ENCODE results near the gene RAB3B.
"Not testable (repeated sequence)": the region's sequence is repeated elsewhere in the genome, so short reads cannot be mapped to it uniquely, and the experiment has no call there.

Gene RAB3B

GRCh38 chr1:51878616-51879336 lies 111.7 kb downstream of the RAB3B start, which contains the start of gene NRDC:
TSS of gene NRDC (minus strand) at chr1:51878727. CDS start at chr1:51878615, 112 bp downstream.
- TF ChIP-seq CTCF (IDR thresholded peaks at IDR 0.05; ENCODE audit: low read depth, low read length): no peak
- DNase-seq (ENCODE audit: low read depth, low spot score): peak; percentile 100
- in situ Hi-C loops (cut with HindIII; ENCODE audit: low sequenced_read_pairs): no loop called here

GRCh38 chr1:51878308-51878615 lies 112.2 kb downstream of the RAB3B start:
- in situ Hi-C loops (cut with HindIII; ENCODE audit: low sequenced_read_pairs): no loop called here
- no peak for DNase-seq (ENCODE audit: low read depth, low spot score)
- TF ChIP-seq CTCF (IDR thresholded peaks at IDR 0.05; ENCODE audit: low read depth, low read length): no peak
- peak overlapping the region; percentile 70 for H3K4me3 ChIP-seq (ENCODE audit: low read depth, low read length)

More at GRCh38 chr1:51878616-51879336, 111.7 kb downstream of the RAB3B start, which contains the start of gene NRDC:
- H3K4me3 ChIP-seq (ENCODE audit: low read depth, low read length): peak within 1 kb of the TSS; percentile 70

- TF ChIP-seq CTCF (IDR thresholded peaks at IDR 0.05; ENCODE audit: low read depth, low read length): no peak
- in situ Hi-C loops (cut with HindIII; ENCODE audit: low sequenced_read_pairs): no loop called here
- H3K4me3 ChIP-seq (ENCODE audit: low read depth, low read length): peak overlapping the region; percentile 70
- peak; percentile 46 for DNase-seq (ENCODE audit: low read depth, low spot score)
These were observed 112.8 kb downstream of the RAB3B start for GRCh38 chr1:51877434-51878307.

- in situ Hi-C loops (cut with HindIII; ENCODE audit: low sequenced_read_pairs): no loop called here
- no peak for TF ChIP-seq CTCF (IDR thresholded peaks at IDR 0.05; ENCODE audit: low read depth, low read length)
- H3K4me3 ChIP-seq (ENCODE audit: low read depth, low read length): no peak overlapping the region
- DNase-seq (ENCODE audit: low read depth, low spot score): no peak
These were observed 114.7 kb downstream of the RAB3B start for GRCh38 chr1:51875836-51876235.

GRCh38 chr1:51875291-51875772 lies 115.2 kb downstream of the RAB3B start:
- in situ Hi-C loops (cut with HindIII; ENCODE audit: low sequenced_read_pairs): no loop called here
- no peak for TF ChIP-seq CTCF (IDR thresholded peaks at IDR 0.05; ENCODE audit: low read depth, low read length)
- DNase-seq (ENCODE audit: low read depth, low spot score): no peak
- no peak overlapping the region for H3K4me3 ChIP-seq (ENCODE audit: low read depth, low read length)

- in situ Hi-C loops (cut with HindIII; ENCODE audit: low sequenced_read_pairs); H3K4me3 ChIP-seq (ENCODE audit: low read depth, low read length); DNase-seq (ENCODE audit: low read depth, low spot score): not testable (repeated sequence)
These were observed 117.2 kb downstream of the RAB3B start for GRCh38 chr1:51873270-51873669.
